Stimulated activated naive CD4-positive, alpha-beta T cell treated with Interleukin-2 at 50 U/mL for 16 hours (primary cell): ENCODE results near the gene IKZF1.
A peak's percentile ranks its signal among the peaks of the same experiment; 100 is the strongest.

ENCODE experiments used
- DNase-seq: peaks from one replicate; lab custom pipeline; 2025; lab: John Stamatoyannopoulos, UW

The IKZF1 gene

GRCh38 chr7:50376056-50376820 is 71.7 kb downstream of the IKZF1 start:
- no peak for DNase-seq

GRCh38 chr7:50377356-50377755 is 72.8 kb downstream of the IKZF1 start:
- no peak for DNase-seq

- DNase-seq, result no peak
Observed at GRCh38 chr7:50379082-50379481, 74.6 kb downstream of the IKZF1 start.

- no peak for DNase-seq
Observed at GRCh38 chr7:50379539-50379938, 75.0 kb downstream of the IKZF1 start.

- DNase-seq, result no peak
Observed at GRCh38 chr7:50382455-50382854, 77.9 kb downstream of the IKZF1 start.

GRCh38 chr7:50387351-50387750 is 82.8 kb downstream of the IKZF1 start:
- DNase-seq, result no peak

GRCh38 chr7:50389961-50390360 is 85.4 kb downstream of the IKZF1 start:
- peak; percentile 13 for DNase-seq

GRCh38 chr7:50391386-50391785 is 86.9 kb downstream of the IKZF1 start:
- DNase-seq, result no peak

GRCh38 chr7:50393076-50393475 is 88.6 kb downstream of the IKZF1 start:
- peak; percentile 55 for DNase-seq

GRCh38 chr7:50393547-50394252 is 89.2 kb downstream of the IKZF1 start:
- DNase-seq, result peak; percentile 33

GRCh38 chr7:50394315-50394714 is 89.8 kb downstream of the IKZF1 start:
- no peak for DNase-seq

- DNase-seq, result no peak
Observed at GRCh38 chr7:50396856-50397255, 92.3 kb downstream of the IKZF1 start.

GRCh38 chr7:50397320-50397970 is 92.9 kb downstream of the IKZF1 start:
- DNase-seq, result no peak

GRCh38 chr7:50397971-50398324 is 93.4 kb downstream of the IKZF1 start:
- DNase-seq, result peak; percentile 56

- no peak for DNase-seq
Observed at GRCh38 chr7:50399206-50399605, 94.7 kb downstream of the IKZF1 start.

- DNase-seq, result no peak
Observed at GRCh38 chr7:50399635-50400034, 95.1 kb downstream of the IKZF1 start.

- DNase-seq, result no peak
Observed at GRCh38 chr7:50400114-50400513, 95.6 kb downstream of the IKZF1 start.

- DNase-seq, result no peak
Observed at GRCh38 chr7:50404392-50404791, 99.9 kb downstream of the IKZF1 start.

GRCh38 chr7:50405221-50405620 is 100.7 kb downstream of the IKZF1 start:
- DNase-seq, result no peak

GRCh38 chr7:50406935-50407334 is 102.4 kb downstream of the IKZF1 start:
- no peak for DNase-seq

GRCh38 chr7:50409856-50410745 is 105.6 kb downstream of the IKZF1 start:
- no peak for DNase-seq

GRCh38 chr7:50411332-50411731 is 106.8 kb downstream of the IKZF1 start:
- DNase-seq, result no peak
